Mucosa of descending colon (tissue), 3 donors: Measurements from ENCODE around the gene ZSWIM5. TPM values are rescaled to one million over a fixed set of nuclear protein-coding genes. Genes with fewer than 3 reads are reported as not detected.
"Not testable (repeated sequence)": the region's sequence is repeated elsewhere in the genome, so short reads cannot be mapped to it uniquely, and the experiment has no call there.

Experiments used
- ATAC-seq: fragments of 200-7000 bp; cut with Tn5 transposase; one replicate; pipeline ENCODE4 v1.9.1; 2020; ENCODE audit warnings: mild to moderate bottlenecking, moderate library complexity
- DNase-seq, 3 donors: peaks; one replicate each; pipeline ENCODE4 v3.0.0-alpha.2; 2020
- H3K36me3 ChIP-seq: fragments of 200-600 bp; one replicate; pipeline ENCODE4 v1.8.0; 2021; ENCODE audit warnings: low read depth, mild to moderate bottlenecking
- H3K4me1 ChIP-seq: fragments of 200-600 bp; one replicate; pipeline ENCODE4 v1.8.0; 2021; ENCODE audit warnings: low read depth, mild to moderate bottlenecking
- H3K4me3 ChIP-seq: fragments of 200-600 bp; one replicate; pipeline ENCODE4 v1.8.0; 2021; ENCODE audit warnings: mild to moderate bottlenecking
- H3K9me3 ChIP-seq: fragments of 200-600 bp; one replicate; pipeline ENCODE4 v1.8.0; 2021; ENCODE audit warnings: mild to moderate bottlenecking
- intact Hi-C, 2 donors: fragments of 100-400 bp; cut with DNase I in 1 of 2; cut with micrococcal nuclease in 1 of 2; formaldehyde crosslinking; loops; one replicate each; pipeline versions ENCODE4 v1.11.0 to v1.11.1; 2022; cut with DNase I, micrococcal nuclease
- total RNA-seq, 3 donors: library from RNA; stranded (reverse); fragmentation: NEBNext Ultra II Directional in 2 of 3; extraction: Animal tissue kit (Norgen Biotek cat#: 25700) in 2 of 3; gene quantifications; one replicate each; pipeline versions ENCODE4 v1.2.1 to v1.2.4, GENCODE V29; 2021 to 2023
- TF ChIP-seq, protein P1 (sequence below): fragments of 200-600 bp; IDR thresholded peaks from one replicate; pipeline ENCODE4 v1.8.0; 2022; ENCODE audit warnings: antibody characterized with exemption, mild to moderate bottlenecking
- donor health status: DM: no; HTN: no; CAD: no; lungs with moderate emphysema.
- donor health status: DM: no; HTN: no; CAD: no.
- donor health status: DM: no; HTN: yes; CAD: no.

The ZSWIM5 gene
- total RNA-seq, 3 donors from 2014 or later: 6.9 to 16.5 (median 10.1) TPM

DNA sequence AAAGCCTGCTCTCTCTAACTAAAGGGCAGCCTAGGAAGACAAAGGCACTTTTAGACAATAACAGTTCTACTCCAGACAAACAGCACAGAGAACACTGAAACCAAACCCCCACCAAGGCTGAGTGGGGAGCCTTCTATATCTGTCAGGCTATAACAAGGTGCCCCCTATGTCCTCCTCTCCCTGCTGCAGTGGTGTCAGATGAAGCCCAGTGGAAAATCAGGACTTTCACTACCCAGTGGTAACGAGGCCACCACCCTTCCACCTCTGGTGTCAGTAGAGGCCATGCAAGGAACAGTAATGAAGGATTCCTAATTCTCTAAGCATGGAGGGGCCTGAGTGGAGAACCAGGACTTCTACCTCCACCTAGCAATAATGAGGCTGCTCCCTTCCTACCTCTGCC lies 83.7 kb downstream of the ZSWIM5 start:
- Histone ChIP-seq H3K9me3 (no peaks in the 10 kb centered on the region), H3K36me3 (no peaks in the 10 kb centered on the region), H3K4me1 (no peaks in the 10 kb centered on the region), H3K4me3 (no peak overlapping the region)
- ATAC-seq: no peak
- no peak for DNase-seq
- intact Hi-C loops: no loop called here
- TF ChIP-seq, protein P1, sequence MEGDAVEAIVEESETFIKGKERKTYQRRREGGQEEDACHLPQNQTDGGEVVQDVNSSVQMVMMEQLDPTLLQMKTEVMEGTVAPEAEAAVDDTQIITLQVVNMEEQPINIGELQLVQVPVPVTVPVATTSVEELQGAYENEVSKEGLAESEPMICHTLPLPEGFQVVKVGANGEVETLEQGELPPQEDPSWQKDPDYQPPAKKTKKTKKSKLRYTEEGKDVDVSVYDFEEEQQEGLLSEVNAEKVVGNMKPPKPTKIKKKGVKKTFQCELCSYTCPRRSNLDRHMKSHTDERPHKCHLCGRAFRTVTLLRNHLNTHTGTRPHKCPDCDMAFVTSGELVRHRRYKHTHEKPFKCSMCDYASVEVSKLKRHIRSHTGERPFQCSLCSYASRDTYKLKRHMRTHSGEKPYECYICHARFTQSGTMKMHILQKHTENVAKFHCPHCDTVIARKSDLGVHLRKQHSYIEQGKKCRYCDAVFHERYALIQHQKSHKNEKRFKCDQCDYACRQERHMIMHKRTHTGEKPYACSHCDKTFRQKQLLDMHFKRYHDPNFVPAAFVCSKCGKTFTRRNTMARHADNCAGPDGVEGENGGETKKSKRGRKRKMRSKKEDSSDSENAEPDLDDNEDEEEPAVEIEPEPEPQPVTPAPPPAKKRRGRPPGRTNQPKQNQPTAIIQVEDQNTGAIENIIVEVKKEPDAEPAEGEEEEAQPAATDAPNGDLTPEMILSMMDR: no peak

- DNase-seq: no peak
- ATAC-seq: no peak
- Histone ChIP-seq H3K9me3 (no peaks in the 10 kb centered on the region), H3K4me3 (no peak overlapping the region), H3K4me1 (no peaks in the 10 kb centered on the region), H3K36me3 (no peaks in the 10 kb centered on the region)
- intact Hi-C loops: no loop called here
- TF ChIP-seq, protein P1: no peak
Observed at GRCh38 chr1:45117766-45118165, 88.6 kb downstream of the ZSWIM5 start.

GRCh38 chr1:45116820-45117219 lies 89.6 kb downstream of the ZSWIM5 start:
- Histone ChIP-seq H3K4me3 (no peak overlapping the region), H3K4me1 (no peaks in the 10 kb centered on the region), H3K9me3 (no peaks in the 10 kb centered on the region), H3K36me3 (no peaks in the 10 kb centered on the region)
- no peak for DNase-seq
- intact Hi-C loops: no loop called here
- TF ChIP-seq, protein P1: no peak
- ATAC-seq: no peak

- Histone ChIP-seq H3K4me1 (no peaks in the 10 kb centered on the region), H3K4me3 (no peak overlapping the region), H3K9me3 (no peaks in the 10 kb centered on the region), H3K36me3 (no peaks in the 10 kb centered on the region)
- TF ChIP-seq, protein P1: no peak
- DNase-seq (no peak), ATAC-seq (no peak)
- intact Hi-C loops: no loop called here
Observed at GRCh38 chr1:45116340-45116739, 90.1 kb downstream of the ZSWIM5 start.

DNA sequence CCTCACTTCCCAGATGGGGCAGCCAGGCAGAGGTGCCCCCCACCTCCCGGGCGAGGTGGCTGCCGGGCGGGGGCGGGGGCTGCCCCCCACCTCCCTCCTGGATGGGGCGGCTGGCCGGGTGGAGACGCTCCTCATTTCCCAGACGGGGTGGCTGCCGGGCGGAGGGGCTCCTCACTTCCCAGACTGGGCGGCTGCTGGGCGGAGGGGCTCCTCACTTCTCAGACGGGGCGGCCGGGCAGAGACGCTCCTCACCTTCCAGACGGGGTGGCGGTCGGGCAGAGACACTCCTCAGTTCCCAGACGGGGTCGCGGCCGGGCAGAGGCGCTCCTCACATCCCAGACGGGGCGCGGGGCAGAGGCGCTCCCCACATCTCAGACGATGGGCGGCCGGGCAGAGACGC lies 91.2 kb downstream of the ZSWIM5 start:
- H3K36me3 ChIP-seq, ATAC-seq, H3K9me3 ChIP-seq, DNase-seq, H3K4me3 ChIP-seq, H3K4me1 ChIP-seq, intact Hi-C loops: not testable (repeated sequence)

GRCh38 chr1:45112661-45113060 lies 93.7 kb downstream of the ZSWIM5 start:
- H3K4me3 ChIP-seq: no peak overlapping the region
- no peaks in the 10 kb centered on the region for H3K36me3 ChIP-seq
- ATAC-seq (no peak), DNase-seq (no peak)
- TF ChIP-seq, protein P1: no peak
- no peaks in the 10 kb centered on the region for H3K9me3 ChIP-seq
- no peaks in the 10 kb centered on the region for H3K4me1 ChIP-seq
- intact Hi-C loops: no loop called here
